Activated CD4-positive, alpha-beta T cell treated with anti-CD3 and anti-CD28 coated beads, Interleukin-2, amount 10 ng/mL, durations not matched to agents 24 days and 14 days (primary cell): ENCODE measurements around the gene SEL1L3. TPM values are rescaled to one million over a fixed set of nuclear protein-coding genes. Genes with fewer than 3 reads are reported as not detected.
"Not testable (repeated sequence)": the region's sequence is repeated elsewhere in the genome, so short reads cannot be mapped to it uniquely, and the experiment has no call there.

ENCODE experiments used
- DNase-seq: peaks from one replicate; pipeline ENCODE4 v3.0.0; 2022
- H3K27ac Mint-ChIP-seq: one replicate; pipeline ENCODE4 v1.8.0; 2022; ENCODE audit warnings: mild to moderate bottlenecking, mixed read lengths
- H3K27me3 Mint-ChIP-seq: one replicate; pipeline ENCODE4 v1.8.0; 2022; ENCODE audit warnings: mixed read lengths
- H3K36me3 Mint-ChIP-seq: one replicate; pipeline ENCODE4 v1.8.0; 2022; ENCODE audit warnings: low read depth, mild to moderate bottlenecking, mixed read lengths
- H3K4me1 Mint-ChIP-seq: one replicate; pipeline ENCODE4 v1.8.0; 2021; ENCODE audit warnings: mixed read lengths
- H3K4me3 Mint-ChIP-seq: one replicate; pipeline ENCODE4 v1.8.0; 2022; ENCODE audit warnings: mild to moderate bottlenecking, moderate library complexity, mixed read lengths
- H3K9me3 Mint-ChIP-seq: one replicate; pipeline ENCODE4 v1.8.0; 2021; ENCODE audit warnings: mixed read lengths
- intact Hi-C: fragments of 100-400 bp; cut with micrococcal nuclease; formaldehyde crosslinking; loops from one replicate; pipeline ENCODE4 v1.15.1; 2023
- total RNA-seq: library from RNA; stranded (reverse); gene quantifications from 2 replicates; pipeline ENCODE4 v1.2.3, GENCODE V29; 2022

Gene SEL1L3
- total RNA-seq, 1 donor from 2014 or later, result 35.3 TPM

DNA sequence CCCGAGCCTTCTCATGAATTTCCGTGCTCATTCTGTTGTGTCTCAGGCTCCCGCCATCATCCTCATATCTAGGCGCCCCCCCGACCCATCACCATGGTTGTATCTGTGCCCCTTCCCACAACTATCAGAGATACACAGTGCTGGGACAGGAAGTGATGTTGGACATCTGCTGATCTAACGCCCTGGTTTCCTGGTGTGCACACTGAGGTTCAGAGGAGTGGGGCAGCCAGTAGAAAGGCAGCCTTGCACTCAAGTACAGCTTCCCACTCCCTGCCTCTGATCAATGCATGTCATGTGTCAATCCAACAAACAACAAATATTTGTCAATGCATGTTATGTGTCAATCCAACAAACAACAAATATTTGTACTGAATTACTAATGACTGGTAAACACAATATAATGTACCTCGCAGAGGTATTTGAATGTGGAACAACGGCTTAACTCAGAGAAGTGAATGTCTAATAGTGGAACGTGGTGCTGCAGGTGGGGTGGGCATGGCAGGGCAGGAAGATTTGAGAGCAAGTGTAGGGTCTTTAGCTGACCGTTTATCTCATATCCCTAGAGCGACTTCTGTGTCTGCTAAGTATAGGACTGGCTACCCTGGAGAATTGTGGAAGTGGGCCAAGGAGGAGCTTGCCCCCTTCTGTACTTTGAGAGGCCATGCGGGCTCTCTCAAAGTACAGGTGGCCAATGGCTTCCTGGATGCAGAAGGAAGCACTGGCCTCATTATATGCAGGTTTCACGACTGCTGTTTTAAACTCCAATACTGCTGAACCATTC is 10.3 kb upstream of the SEL1L3 start:
- DNase-seq, result no peak
- H3K36me3 Mint-ChIP-seq, result no peaks in the 10 kb centered on the region
- no peaks in the 10 kb centered on the region for H3K9me3 Mint-ChIP-seq
- H3K4me1 Mint-ChIP-seq, result peaks cover 2% of the 10 kb centered on the region
- H3K4me3 Mint-ChIP-seq, result no peak overlapping the region
- H3K27ac Mint-ChIP-seq, result no peak overlapping the region
- H3K27me3 Mint-ChIP-seq, result no peaks in the 10 kb centered on the region
- intact Hi-C loops, result no loop called here

DNA sequence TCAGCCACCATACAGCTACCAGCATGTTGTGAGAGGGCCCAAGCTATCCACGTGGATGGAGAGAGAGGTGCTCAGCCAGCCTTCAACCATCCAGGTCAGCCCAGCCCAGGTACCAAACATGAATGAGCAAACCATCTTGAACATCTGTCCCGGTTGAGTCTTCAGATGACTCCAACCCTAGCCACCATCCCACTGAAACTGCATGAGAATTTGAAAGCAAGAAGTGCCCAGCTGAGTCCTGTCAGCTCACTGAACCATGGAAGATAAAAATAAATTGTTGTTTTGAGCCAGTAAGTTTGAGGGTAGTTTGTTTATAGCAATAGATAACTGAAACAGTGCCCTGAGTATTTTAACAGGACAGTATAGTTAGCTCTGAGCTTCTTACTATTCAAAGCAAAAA is 7.3 kb upstream of the SEL1L3 start:
- Mint-ChIP-seq H3K27ac (no peak overlapping the region), H3K4me3 (no peak overlapping the region), H3K27me3 (no peaks in the 10 kb centered on the region), H3K4me1 (peaks cover 2% of the 10 kb centered on the region), H3K9me3 (no peaks in the 10 kb centered on the region), H3K36me3 (no peaks in the 10 kb centered on the region)
- intact Hi-C loops, result no loop called here
- no peak for DNase-seq

DNA sequence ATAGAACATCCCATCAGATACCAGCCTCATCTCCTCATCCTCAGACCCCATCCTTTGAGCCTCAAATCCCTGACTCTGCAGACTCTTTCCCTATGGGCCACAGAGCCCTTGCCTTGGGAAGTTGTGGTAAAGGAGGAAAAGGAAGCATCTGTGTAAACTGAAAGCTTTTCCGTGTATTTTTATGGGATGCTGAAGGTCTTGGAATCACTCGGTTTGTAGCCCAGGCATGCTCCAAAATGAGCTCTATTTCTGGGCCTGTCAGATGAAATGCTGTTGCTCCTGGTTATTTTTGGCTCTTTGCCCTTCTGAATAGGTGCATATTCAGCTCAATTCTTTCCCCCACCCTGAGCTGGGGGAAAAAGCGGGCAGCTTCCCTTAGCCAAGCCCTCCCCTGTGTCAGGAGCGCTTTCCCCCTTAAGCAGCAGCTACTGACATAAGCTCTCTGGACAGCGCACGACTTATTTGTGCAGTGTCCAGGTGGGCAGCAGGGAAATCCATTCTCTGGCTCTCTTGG is 5.0 kb upstream of the SEL1L3 start:
- no peak overlapping the region for H3K4me3 Mint-ChIP-seq
- no peak overlapping the region for H3K27ac Mint-ChIP-seq
- DNase-seq, result no peak
- H3K4me1 Mint-ChIP-seq, result peaks cover under 1% of the 10 kb centered on the region
- H3K36me3 Mint-ChIP-seq, result no peaks in the 10 kb centered on the region
- intact Hi-C loops, result loop anchor here (10.0 kb wide), 1 partner anchor 423 kb away; no protein-coding TSS in a partner anchor
- no peaks in the 10 kb centered on the region for H3K27me3 Mint-ChIP-seq
- H3K9me3 Mint-ChIP-seq, result no peaks in the 10 kb centered on the region

DNA sequence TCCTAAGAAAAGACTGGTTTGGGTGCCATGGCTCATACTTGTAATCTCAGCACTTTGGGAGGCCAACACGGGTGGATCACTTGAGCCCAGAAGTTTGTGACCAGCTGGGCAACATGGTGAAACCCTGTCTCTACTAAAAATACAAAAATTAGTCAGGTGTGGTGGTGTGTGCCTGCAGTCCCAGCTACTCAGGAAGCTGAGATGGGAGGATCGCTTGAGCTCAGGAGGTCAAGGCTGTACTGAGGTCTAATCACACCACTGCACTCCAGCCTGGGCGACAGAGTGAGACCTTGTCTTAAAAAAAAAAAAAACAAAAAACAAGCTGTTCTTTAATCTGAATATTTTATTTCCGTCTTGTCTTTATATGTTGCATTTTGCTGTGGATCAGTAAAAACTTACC is 3.6 kb upstream of the SEL1L3 start:
- not testable (repeated sequence) for H3K27ac Mint-ChIP-seq, DNase-seq, H3K9me3 Mint-ChIP-seq, H3K27me3 Mint-ChIP-seq, H3K4me1 Mint-ChIP-seq, H3K36me3 Mint-ChIP-seq, H3K4me3 Mint-ChIP-seq
- intact Hi-C loops, result loop anchor here (10.0 kb wide), 1 partner anchor 422 kb away; no protein-coding TSS in a partner anchor

DNA sequence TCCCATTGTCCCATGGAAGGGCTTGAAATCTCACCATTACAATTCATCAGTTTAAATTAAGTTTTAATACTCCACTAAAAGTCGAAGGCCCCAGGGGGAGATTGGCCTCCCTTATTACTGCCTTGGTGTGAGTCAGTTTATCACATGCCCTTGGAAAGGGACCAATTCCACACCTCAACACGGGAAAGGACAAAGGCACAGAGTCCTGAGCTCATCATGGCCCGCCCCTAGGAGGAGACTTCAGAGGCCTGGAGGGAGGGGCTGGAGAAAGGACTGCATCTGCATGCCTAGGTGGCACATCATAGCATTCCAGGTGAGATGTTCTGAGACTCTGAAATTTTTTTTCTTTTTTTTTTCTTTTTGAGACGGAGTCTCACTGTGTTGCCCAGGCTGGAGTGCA is 2.8 kb upstream of the SEL1L3 start:
- Mint-ChIP-seq H3K4me3 (no peak overlapping the region), H3K9me3 (no peaks in the 10 kb centered on the region), H3K27me3 (peaks cover 2% of the 10 kb centered on the region), H3K36me3 (peaks cover 7% of the 10 kb centered on the region), H3K4me1 (peaks cover 12% of the 10 kb centered on the region), H3K27ac (no peak overlapping the region)
- no peak for DNase-seq
- intact Hi-C loops, result loop anchor here (10.0 kb wide), 1 partner anchor 421 kb away; no protein-coding TSS in a partner anchor

DNA sequence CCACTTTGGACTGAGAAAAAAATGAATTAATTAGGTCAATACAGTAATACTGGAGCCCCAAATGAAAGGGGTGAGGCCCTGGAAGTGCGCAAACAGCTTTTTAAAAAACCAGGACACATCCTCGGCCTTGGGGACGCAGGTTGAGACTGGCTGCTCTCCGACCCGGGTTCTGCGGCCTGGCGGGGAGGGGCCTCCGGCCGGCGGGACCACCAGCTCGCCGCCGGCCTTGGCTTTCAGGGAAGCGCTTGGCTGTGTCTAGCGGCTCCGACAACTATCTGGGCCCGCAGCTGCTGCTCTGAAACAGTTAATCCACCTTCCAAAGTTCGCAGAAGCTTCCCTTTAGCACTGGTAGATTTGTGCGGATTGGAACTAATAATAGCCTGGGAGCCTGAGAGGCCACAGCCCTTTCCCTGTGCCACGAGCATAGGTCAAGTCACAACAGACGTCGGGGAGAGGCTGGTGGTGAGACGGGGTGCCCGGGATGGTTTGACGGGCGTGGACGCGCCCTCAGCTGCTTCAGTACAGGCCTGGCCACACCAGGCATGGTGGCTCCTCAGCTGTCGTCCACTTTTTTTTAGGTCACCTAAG is 1.1 kb upstream of the SEL1L3 start:
- Mint-ChIP-seq H3K9me3 (no peaks in the 10 kb centered on the region), H3K4me1 (peaks cover 26% of the 10 kb centered on the region), H3K4me3 (peak overlapping the region; percentile 75), H3K36me3 (peaks cover 12% of the 10 kb centered on the region), H3K27ac (peak overlapping the region; percentile 72), H3K27me3 (peaks cover 2% of the 10 kb centered on the region)
- DNase-seq, result no peak
- intact Hi-C loops, result loop anchor here (5.0 to 10.0 kb wide), 3 partner anchors 208 to 998 kb away; partner anchors contain the start of gene STIM2

DNA sequence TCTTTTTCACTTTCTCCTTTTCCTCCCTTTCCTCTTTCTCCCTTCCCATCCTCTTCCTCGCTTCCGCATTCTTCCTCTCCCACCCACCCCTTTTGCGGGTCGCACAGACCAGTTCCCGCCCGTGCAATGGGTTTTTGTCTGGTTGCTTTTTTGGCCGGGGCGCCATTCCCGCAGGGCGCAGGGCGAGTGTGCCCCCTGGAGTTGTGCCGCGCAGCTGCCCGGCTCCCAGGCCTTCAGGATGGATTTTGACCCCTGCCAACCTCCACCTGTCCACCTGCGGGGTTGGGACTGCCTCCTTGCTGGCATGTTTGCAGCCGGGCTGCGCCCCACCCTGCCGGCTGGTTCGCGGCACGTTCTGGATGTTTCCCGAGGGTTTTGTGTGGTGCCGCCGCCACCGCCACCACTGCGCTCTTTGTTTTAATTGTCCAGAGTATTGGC is 578 bp upstream of the SEL1L3 start:
- H3K27me3 Mint-ChIP-seq, result peaks cover 2% of the 10 kb centered on the region
- H3K4me3 Mint-ChIP-seq, result peak overlapping the region; percentile 75
- peaks cover 12% of the 10 kb centered on the region for H3K36me3 Mint-ChIP-seq
- peak; percentile 69 for DNase-seq
- no peaks in the 10 kb centered on the region for H3K9me3 Mint-ChIP-seq
- peaks cover 26% of the 10 kb centered on the region for H3K4me1 Mint-ChIP-seq
- H3K27ac Mint-ChIP-seq, result peak overlapping the region; percentile 72
- intact Hi-C loops, result loop anchor here (5.0 to 10.0 kb wide), 3 partner anchors 209 to 999 kb away; partner anchors contain the start of gene STIM2

DNA sequence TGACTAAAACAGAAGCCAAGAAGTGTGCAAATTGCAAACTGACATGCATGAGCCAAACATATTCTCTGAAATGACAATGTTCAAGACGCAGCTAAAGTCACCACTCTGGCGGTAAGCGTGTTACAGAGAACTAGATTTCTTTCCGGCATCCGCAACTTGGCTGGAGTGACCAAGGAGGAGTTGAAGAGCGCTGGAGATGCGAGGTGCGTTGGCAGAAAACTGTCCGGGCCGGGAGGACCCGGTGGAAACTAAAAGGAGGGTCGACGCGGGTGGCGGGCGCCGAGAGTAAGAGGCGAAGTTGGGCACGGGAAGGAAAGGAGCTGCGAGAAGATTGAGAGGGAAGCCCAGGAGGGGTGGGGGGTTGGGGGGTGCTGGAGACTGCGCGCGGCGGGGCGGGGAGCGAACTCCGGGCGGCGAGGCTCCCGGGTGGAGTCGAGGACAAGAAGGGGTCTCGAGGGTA is 807 bp downstream of the SEL1L3 start:
- H3K27me3 Mint-ChIP-seq, result peaks cover 2% of the 10 kb centered on the region
- DNase-seq, result peak; percentile 82
- H3K9me3 Mint-ChIP-seq, result no peaks in the 10 kb centered on the region
- H3K4me3 Mint-ChIP-seq, result peak overlapping the region; percentile 99
- intact Hi-C loops, result loop anchor here (1.0 to 10.0 kb wide), 5 partner anchors 52 to 1000 kb away; partner anchors contain the start of genes SMIM20 and STIM2
- peaks cover 16% of the 10 kb centered on the region for H3K36me3 Mint-ChIP-seq
- H3K4me1 Mint-ChIP-seq, result peaks cover 34% of the 10 kb centered on the region
- peak overlapping the region; percentile 100 for H3K27ac Mint-ChIP-seq

DNA sequence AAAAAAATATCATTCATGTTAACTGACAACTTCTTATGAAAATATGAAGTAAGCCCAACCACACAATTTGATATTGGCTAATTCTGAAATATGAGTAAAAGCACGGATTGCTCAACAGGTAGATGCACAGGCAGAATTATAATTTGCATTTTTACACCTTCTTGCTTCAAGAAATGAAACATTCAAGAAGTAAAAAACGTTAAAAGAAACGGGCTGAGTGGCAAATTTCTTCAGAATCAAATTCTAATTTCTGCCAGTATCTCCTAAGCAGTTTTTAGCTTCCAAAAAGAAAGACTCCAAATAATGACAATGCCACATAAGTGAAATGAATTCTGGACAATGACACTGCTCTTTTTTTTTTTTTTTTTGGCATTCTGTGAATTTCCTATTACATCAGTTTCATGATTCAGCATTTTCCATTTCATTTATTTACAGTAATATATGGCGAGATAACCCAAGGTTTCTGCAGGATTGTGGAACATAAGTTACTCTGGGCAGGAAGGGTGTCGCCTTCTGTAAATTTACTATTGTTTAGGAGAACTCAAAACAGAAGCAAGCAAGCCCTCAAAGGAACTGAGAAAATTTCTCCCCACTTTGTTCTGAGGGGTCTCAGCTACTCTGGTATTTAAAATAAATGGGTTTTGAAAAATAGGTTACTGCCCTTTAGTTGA is 1.4 kb downstream of the SEL1L3 start:
- Mint-ChIP-seq H3K9me3 (no peaks in the 10 kb centered on the region), H3K4me3 (peak overlapping the region; percentile 99), H3K36me3 (peaks cover 16% of the 10 kb centered on the region), H3K27ac (peak overlapping the region; percentile 100), H3K27me3 (peaks cover 2% of the 10 kb centered on the region), H3K4me1 (peaks cover 40% of the 10 kb centered on the region)
- intact Hi-C loops, result loop anchor here (2.0 to 10.0 kb wide), 4 partner anchors 77 to 1001 kb away; partner anchors contain the start of gene STIM2
- no peak for DNase-seq

DNA sequence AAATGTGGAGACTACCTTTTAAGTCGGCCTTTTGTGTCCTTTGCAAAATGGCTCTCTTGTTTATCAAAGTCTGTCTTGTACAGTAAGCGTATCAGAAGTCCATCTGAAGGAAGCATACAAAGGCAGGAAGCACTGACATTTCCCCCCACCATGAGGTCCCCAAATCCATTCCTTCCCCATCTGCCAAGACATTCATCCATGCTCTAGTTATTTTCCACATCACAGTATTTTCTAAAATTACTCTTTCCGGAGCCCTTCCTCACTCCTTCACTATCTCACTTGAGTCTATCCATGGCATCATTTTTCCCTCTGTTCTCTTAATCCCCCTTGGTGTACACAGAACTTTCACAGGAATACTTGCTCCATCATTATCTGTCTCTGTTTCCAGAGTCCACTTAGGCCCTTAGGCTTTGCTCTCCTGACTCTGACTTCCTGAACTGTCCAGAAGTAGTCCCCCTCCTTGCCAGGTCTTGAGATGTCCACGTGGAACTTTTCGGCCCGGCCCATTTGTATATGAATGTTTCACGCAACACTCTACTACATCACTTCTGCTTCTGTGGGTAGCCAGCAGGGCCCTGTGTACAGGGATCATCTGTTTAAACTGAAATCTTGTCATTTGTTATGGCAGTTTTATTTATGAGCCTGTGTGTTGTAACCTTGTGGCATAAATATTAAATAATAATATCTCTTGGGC is 2.1 kb downstream of the SEL1L3 start:
- H3K4me3 Mint-ChIP-seq, result peak overlapping the region; percentile 99
- H3K27me3 Mint-ChIP-seq, result peaks cover 2% of the 10 kb centered on the region
- H3K27ac Mint-ChIP-seq, result peak overlapping the region; percentile 100
- peak; percentile 67 for DNase-seq
- H3K36me3 Mint-ChIP-seq, result peaks cover 16% of the 10 kb centered on the region
- no peaks in the 10 kb centered on the region for H3K9me3 Mint-ChIP-seq
- intact Hi-C loops, result loop anchor here (2.0 to 10.0 kb wide), 4 partner anchors 78 to 1002 kb away; partner anchors contain the start of gene STIM2
- H3K4me1 Mint-ChIP-seq, result peaks cover 44% of the 10 kb centered on the region

DNA sequence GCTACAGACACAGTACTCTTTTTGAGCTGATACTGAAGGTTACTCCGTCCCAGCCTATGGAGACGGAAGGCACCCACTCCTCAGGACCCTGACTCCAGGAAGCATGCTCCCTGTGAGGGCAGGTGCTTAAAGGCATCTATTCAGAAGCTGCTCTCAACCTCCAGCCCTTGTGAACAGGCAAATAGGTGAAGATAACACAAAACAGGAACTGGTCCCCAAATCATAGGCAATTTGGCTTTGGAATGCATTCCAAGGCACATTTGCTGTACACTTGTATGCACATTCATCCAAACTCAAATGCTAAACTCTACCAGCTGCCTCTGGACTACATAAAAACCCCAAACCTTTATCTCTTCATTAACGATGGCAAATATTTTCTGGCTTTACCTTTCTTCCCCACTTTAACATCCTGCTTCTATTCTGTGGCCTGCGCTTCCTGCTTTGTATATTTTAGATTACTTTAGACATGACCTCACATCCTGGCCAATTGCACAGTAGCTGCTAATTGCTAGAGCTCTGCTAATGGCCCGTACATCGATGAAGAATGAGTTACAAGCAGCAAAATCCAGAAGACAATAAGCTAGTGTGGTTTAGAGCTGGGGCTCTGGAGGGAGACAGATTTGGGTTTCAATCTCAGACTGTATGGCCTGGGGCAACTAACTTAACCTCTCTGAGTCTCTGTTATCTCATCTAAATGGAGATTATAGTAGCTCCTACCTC is 3.2 kb downstream of the SEL1L3 start:
- H3K27ac Mint-ChIP-seq, result peak overlapping the region; percentile 100
- DNase-seq, result peak; percentile 82

DNA sequence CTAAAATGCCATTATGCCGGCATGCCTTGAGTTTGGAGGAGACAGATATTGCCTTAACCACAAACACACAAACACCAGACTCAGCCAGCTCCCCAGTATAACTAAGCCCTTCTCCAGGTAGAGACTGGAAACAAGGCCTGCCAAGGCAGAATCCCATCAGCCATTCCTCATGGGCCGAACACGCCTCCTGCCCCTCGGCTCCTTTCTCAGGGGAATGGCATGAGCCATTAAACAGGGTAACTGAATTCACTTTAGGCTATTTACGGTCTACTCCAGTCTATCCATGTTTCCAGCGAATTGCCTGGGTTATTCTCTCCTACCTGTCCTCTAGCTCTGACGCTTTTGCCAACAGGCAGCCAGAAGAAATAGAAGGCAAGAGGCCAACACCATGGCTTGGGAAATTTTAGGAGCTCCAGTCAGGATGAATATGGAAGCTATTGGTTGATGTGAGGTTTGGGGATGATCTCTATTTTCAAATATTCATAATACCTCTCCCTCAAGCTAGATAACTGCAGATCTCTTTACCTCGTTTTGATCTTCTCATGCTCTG is 4.9 kb downstream of the SEL1L3 start:
- Mint-ChIP-seq H3K27me3 (peaks cover 2% of the 10 kb centered on the region), H3K9me3 (no peaks in the 10 kb centered on the region), H3K4me1 (peaks cover 57% of the 10 kb centered on the region), H3K36me3 (peaks cover 16% of the 10 kb centered on the region), H3K4me3 (no peak overlapping the region), H3K27ac (peak overlapping the region; percentile 4)
- DNase-seq, result no peak
- intact Hi-C loops, result loop anchor here (2.0 kb wide), 1 partner anchor 13 kb away; no protein-coding TSS in a partner anchor

More for the DNA sequence above, 3.2 kb downstream of the SEL1L3 start:
- Mint-ChIP-seq H3K36me3 (peaks cover 16% of the 10 kb centered on the region), H3K4me3 (peak overlapping the region; percentile 99), H3K9me3 (no peaks in the 10 kb centered on the region), H3K4me1 (peaks cover 54% of the 10 kb centered on the region), H3K27me3 (peaks cover 2% of the 10 kb centered on the region)
- intact Hi-C loops, result loop anchor here (2.0 to 10.0 kb wide), 5 partner anchors 15 to 1003 kb away; partner anchors contain the start of gene STIM2
